HL-60 (cell line): Measurements from ENCODE around the gene CLIC4.

Experiments
- DNase-seq, 2 experiments: peaks; one replicate each; pipeline ENCODE4 v3.0.0-alpha.2; 2010 to 2020; ENCODE audit warnings: low read depth in 1 of 2, low spot score in 1 of 2
- H3K27ac ChIP-seq: fragments of 250-450 bp; sonication (Bioruptor Pico); replicated peaks from 2 replicates; pipeline ENCODE4 v1.5.1; 2020; ENCODE audit warnings: mild to moderate bottlenecking, moderate library complexity
- H3K27me3 ChIP-seq: fragments of 250-450 bp; sonication (Bioruptor Pico); 2 replicates; pipeline ENCODE4 v1.5.1; 2021; ENCODE audit warnings: mild to moderate bottlenecking, moderate library complexity; ENCODE audit not compliant: insufficient read depth, poor library complexity, severe bottlenecking
- H3K4me3 ChIP-seq: replicated peaks from 2 replicates; pipeline ENCODE4 v1.5.1; 2011; ENCODE audit warnings: mild to moderate bottlenecking, control low read depth, low read length; ENCODE audit not compliant: insufficient read depth
- CTCF ChIP-seq: IDR thresholded peaks from one replicate; pipeline ENCODE4 v1.5.1; 2011; ENCODE audit warnings: low read length, control low read depth, inconsistent platforms; ENCODE audit not compliant: insufficient read depth
- GABPA ChIP-seq: IDR thresholded peaks from 2 replicates; pipeline ENCODE4 v1.6.1; 2012; ENCODE audit warnings: low read depth
- POLR2AphosphoS5 ChIP-seq: IDR thresholded peaks from 2 replicates; pipeline ENCODE4 v1.6.1; 2012; ENCODE audit warnings: low read depth
- REST ChIP-seq: IDR thresholded peaks from 2 replicates; pipeline ENCODE4 v1.6.1; 2012; ENCODE audit warnings: low read depth; ENCODE audit not compliant: insufficient replicate concordance
- SPI1 ChIP-seq: IDR thresholded peaks from 2 replicates; pipeline ENCODE4 v1.6.1; 2012; ENCODE audit warnings: low read depth, mild to moderate bottlenecking, borderline replicate concordance

Gene CLIC4

GRCh38 chr1:24711329-24711728 is 33.9 kb upstream of the CLIC4 start:
- DNase-seq: no peak
- TF ChIP-seq POLR2AphosphoS5: no peak
- TF ChIP-seq REST: no peak
- no peak for TF ChIP-seq CTCF
- TF ChIP-seq GABPA: no peak
- TF ChIP-seq SPI1: no peak
- Histone ChIP-seq H3K4me3 (no peak overlapping the region), H3K27ac (no peak overlapping the region), H3K27me3 (no peaks in the 10 kb centered on the region)

- no peak for DNase-seq
- Histone ChIP-seq H3K27ac (no peak overlapping the region), H3K4me3 (no peak overlapping the region), H3K27me3 (no peaks in the 10 kb centered on the region)
- TF ChIP-seq POLR2AphosphoS5 (no peak), SPI1 (no peak), REST (no peak), GABPA (no peak), CTCF (no peak)
Measured at GRCh38 chr1:24713176-24713575, 32.1 kb upstream of the CLIC4 start.

GRCh38 chr1:24713736-24714135 is 31.5 kb upstream of the CLIC4 start:
- no peak for TF ChIP-seq REST
- TF ChIP-seq GABPA: no peak
- TF ChIP-seq CTCF: no peak
- TF ChIP-seq SPI1: no peak
- no peak for TF ChIP-seq POLR2AphosphoS5
- Histone ChIP-seq H3K27ac (no peak overlapping the region), H3K4me3 (no peak overlapping the region), H3K27me3 (no peaks in the 10 kb centered on the region)
- DNase-seq: no peak
